ENCODE data around the gene CD81.
A peak's percentile ranks its signal among the peaks of the same experiment; 100 is the strongest.

The CD81 gene

GRCh38 chr11:2375964-2376551 is 1.1 kb upstream of the CD81 start:
- DNase-seq (ENCODE audit: low read depth in 3 of 3) = no peak

GRCh38 chr11:2377511-2378443 is 667 bp downstream of the CD81 start:
- peak; percentile 32 to 60 (median 38) for DNase-seq (ENCODE audit: low read depth in 3 of 3)

- DNase-seq (ENCODE audit: low read depth in 3 of 3) = no peak
Observed at GRCh38 chr11:2378527-2379210, 1.6 kb downstream of the CD81 start.

GRCh38 chr11:2379466-2380174 is 2.5 kb downstream of the CD81 start:
- no peak for DNase-seq (ENCODE audit: low read depth in 3 of 3)

- DNase-seq (ENCODE audit: low read depth in 3 of 3) = no peak
Observed at GRCh38 chr11:2380396-2380795, 3.3 kb downstream of the CD81 start.

GRCh38 chr11:2380807-2381350 is 3.8 kb downstream of the CD81 start:
- no peak for DNase-seq (ENCODE audit: low read depth in 3 of 3)

GRCh38 chr11:2381494-2382128 is 4.5 kb downstream of the CD81 start:
- no peak for DNase-seq (ENCODE audit: low read depth in 3 of 3)

GRCh38 chr11:2382129-2382517 is 5.0 kb downstream of the CD81 start:
- no peak for DNase-seq (ENCODE audit: low read depth in 3 of 3)

- DNase-seq (ENCODE audit: low read depth in 3 of 3) = no peak
Observed at GRCh38 chr11:2382936-2383851, 6.1 kb downstream of the CD81 start.

- peak in 1 of 3 experiments; percentile 32 for DNase-seq (ENCODE audit: low read depth in 3 of 3)
Observed at GRCh38 chr11:2383852-2384804, 7.0 kb downstream of the CD81 start.

- DNase-seq (ENCODE audit: low read depth in 3 of 3) = no peak
Observed at GRCh38 chr11:2385156-2386151, 8.3 kb downstream of the CD81 start.

- no peak for DNase-seq (ENCODE audit: low read depth in 3 of 3)
Observed at GRCh38 chr11:2386591-2386990, 9.5 kb downstream of the CD81 start.

- DNase-seq (ENCODE audit: low read depth in 3 of 3) = no peak
Observed at GRCh38 chr11:2387266-2387987, 10.3 kb downstream of the CD81 start.

- DNase-seq (ENCODE audit: low read depth in 3 of 3) = no peak
Observed at GRCh38 chr11:2388431-2389376, 11.6 kb downstream of the CD81 start.

GRCh38 chr11:2389377-2390026 is 12.4 kb downstream of the CD81 start:
- DNase-seq (ENCODE audit: low read depth in 3 of 3) = no peak
